ENCODE results near the gene NGLY1. TPM values are rescaled to one million over a fixed set of nuclear protein-coding genes. Genes with fewer than 3 reads are reported as not detected.

The NGLY1 gene
- total and polyA plus RNA-seq, 2 donors from 2014 or later = 22.6 to 32.0 TPM

DNA sequence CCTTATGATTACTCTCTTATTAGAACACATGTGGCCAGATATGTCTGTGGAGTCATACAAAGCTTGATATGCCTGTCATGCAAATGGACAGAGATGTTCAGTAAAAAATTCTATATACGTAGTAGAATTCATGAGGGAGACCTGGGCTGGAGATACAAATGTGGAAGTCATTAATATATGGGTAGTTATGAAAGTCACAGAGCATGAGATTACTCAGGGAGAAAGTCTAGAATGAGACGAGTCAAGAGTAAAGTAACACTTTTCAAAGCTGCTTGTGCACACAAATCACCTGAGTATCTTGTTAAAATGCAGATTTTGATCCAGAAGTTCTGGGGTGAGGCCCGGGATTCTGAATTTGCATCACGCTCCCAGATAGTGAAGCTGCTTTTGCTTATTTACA lies 35.1 kb upstream of the NGLY1 start:
- Histone ChIP-seq H3K36me3 (ENCODE audit: control insufficient read depth in 2 of 3, insufficient read depth in 3 of 3, low read length in 3 of 3) (no peaks in the 10 kb centered on the region), H3K4me1 (ENCODE audit: control insufficient read depth in 2 of 3, insufficient read depth in 2 of 3, low read depth in 1 of 3, low read length in 3 of 3) (no peaks in the 10 kb centered on the region), H3K27me3 (ENCODE audit: control insufficient read depth, insufficient read depth, low read length) (no peaks in the 10 kb centered on the region), H3K27ac (ENCODE audit: low read depth in 2 of 2, low read length in 2 of 2) (no peak overlapping the region), H3K9ac (ENCODE audit: low read length in 3 of 3) (no peak overlapping the region), H3K4me3 (ENCODE audit: low read length in 3 of 3) (no peak overlapping the region), H3K9me3 (ENCODE audit: control insufficient read depth in 2 of 3, insufficient read depth in 1 of 3, low read length in 3 of 3) (peaks cover 0 to 5% (median 0%) of the 10 kb centered on the region in 3 donors)
- FAIRE-seq (no peak), DNase-seq (no peak)
- intact Hi-C loops (cut with DNase I) = no loop called here
- TF ChIP-seq, protein P1, sequence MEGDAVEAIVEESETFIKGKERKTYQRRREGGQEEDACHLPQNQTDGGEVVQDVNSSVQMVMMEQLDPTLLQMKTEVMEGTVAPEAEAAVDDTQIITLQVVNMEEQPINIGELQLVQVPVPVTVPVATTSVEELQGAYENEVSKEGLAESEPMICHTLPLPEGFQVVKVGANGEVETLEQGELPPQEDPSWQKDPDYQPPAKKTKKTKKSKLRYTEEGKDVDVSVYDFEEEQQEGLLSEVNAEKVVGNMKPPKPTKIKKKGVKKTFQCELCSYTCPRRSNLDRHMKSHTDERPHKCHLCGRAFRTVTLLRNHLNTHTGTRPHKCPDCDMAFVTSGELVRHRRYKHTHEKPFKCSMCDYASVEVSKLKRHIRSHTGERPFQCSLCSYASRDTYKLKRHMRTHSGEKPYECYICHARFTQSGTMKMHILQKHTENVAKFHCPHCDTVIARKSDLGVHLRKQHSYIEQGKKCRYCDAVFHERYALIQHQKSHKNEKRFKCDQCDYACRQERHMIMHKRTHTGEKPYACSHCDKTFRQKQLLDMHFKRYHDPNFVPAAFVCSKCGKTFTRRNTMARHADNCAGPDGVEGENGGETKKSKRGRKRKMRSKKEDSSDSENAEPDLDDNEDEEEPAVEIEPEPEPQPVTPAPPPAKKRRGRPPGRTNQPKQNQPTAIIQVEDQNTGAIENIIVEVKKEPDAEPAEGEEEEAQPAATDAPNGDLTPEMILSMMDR (IDR thresholded peaks at IDR 0.05; ENCODE audit: borderline replicate concordance, extremely low read depth, insufficient read depth) = no peak

DNA sequence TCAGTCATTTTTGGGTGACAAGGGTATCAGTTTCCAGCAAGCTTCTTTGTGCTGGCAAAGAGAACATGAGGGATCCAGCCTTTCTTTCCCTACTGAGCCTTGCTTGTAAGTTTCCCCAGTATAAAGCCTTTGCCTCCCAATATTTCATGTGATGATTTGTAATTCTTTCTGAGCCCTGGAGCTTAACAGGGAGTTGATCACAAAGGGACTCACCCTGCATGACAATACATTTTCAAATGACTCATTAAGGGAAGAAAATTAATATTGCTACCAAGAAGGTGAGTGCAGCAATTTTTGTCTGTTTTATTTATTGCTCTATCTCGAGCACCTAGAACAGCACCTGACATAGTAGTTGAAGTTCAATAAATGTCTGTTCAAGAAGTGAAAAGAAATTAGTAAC lies 34.4 kb upstream of the NGLY1 start:
- no peak for FAIRE-seq

DNA sequence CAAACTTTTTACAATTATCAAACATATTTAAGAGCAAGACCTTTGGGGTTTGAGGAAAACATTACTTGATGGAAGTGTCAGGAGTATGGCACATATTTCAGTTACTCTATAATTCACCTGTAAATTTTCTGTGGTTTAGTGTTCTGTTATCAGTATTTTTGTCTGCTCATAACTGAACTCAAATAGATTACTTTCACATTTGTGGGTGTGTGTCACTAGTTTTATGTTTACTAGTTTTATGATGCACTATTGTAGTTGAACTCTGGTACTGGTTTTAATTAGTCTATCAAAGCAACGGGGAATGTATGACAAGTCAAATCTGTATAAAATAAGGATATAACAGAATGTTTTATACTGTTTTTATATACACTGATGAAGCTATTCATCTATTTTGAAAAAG lies 33.9 kb upstream of the NGLY1 start:
- Histone ChIP-seq H3K4me3 (ENCODE audit: low read length in 3 of 3) (no peak overlapping the region), H3K27me3 (ENCODE audit: control insufficient read depth, insufficient read depth, low read length) (no peaks in the 10 kb centered on the region), H3K27ac (ENCODE audit: low read depth in 2 of 2, low read length in 2 of 2) (no peak overlapping the region), H3K9ac (ENCODE audit: low read length in 3 of 3) (no peak overlapping the region), H3K36me3 (ENCODE audit: control insufficient read depth in 2 of 3, insufficient read depth in 3 of 3, low read length in 3 of 3) (no peaks in the 10 kb centered on the region), H3K9me3 (ENCODE audit: control insufficient read depth in 2 of 3, insufficient read depth in 1 of 3, low read length in 3 of 3) (peaks cover 0 to 5% (median 0%) of the 10 kb centered on the region in 3 donors), H3K4me1 (ENCODE audit: control insufficient read depth in 2 of 3, insufficient read depth in 2 of 3, low read depth in 1 of 3, low read length in 3 of 3) (no peaks in the 10 kb centered on the region)
- TF ChIP-seq, protein P1 (IDR thresholded peaks at IDR 0.05; ENCODE audit: borderline replicate concordance, extremely low read depth, insufficient read depth) = no peak
- DNase-seq (no peak), FAIRE-seq (no peak)
- intact Hi-C loops (cut with DNase I) = no loop called here

More for the DNA sequence above, 34.4 kb upstream of the NGLY1 start:
- H3K9ac ChIP-seq (ENCODE audit: low read length in 3 of 3) = no peak overlapping the region
- H3K4me3 ChIP-seq (ENCODE audit: low read length in 3 of 3) = no peak overlapping the region
- H3K27me3 ChIP-seq (ENCODE audit: control insufficient read depth, insufficient read depth, low read length) = no peaks in the 10 kb centered on the region
- TF ChIP-seq, protein P1 (IDR thresholded peaks at IDR 0.05; ENCODE audit: borderline replicate concordance, extremely low read depth, insufficient read depth) = no peak
- no peak for DNase-seq
- no peak overlapping the region for H3K27ac ChIP-seq (ENCODE audit: low read depth in 2 of 2, low read length in 2 of 2)
- intact Hi-C loops (cut with DNase I) = no loop called here
- H3K36me3 ChIP-seq (ENCODE audit: control insufficient read depth in 2 of 3, insufficient read depth in 3 of 3, low read length in 3 of 3) = no peaks in the 10 kb centered on the region
- no peaks in the 10 kb centered on the region for H3K4me1 ChIP-seq (ENCODE audit: control insufficient read depth in 2 of 3, insufficient read depth in 2 of 3, low read depth in 1 of 3, low read length in 3 of 3)
- H3K9me3 ChIP-seq (ENCODE audit: control insufficient read depth in 2 of 3, insufficient read depth in 1 of 3, low read length in 3 of 3) = peaks cover 0 to 5% (median 0%) of the 10 kb centered on the region in 3 donors

DNA sequence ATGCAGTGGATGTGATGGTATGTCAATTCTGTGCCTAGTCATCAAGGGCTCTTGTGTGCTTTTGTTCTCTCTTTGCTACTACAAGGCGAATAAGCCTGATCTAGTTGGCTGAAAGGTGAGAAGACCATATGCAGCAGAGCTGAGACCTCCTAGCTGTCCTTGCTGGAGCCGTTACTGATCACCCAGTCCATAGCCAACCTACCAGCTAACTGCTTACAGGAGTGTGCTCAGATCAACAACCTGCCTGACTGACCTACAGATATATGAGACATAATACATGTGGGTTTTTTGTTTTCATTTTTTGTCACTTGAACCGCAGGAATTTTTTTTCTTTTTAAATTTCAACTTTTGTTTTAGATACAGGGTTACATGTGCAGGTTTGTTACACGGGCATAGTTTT lies 29.4 kb upstream of the NGLY1 start:
- intact Hi-C loops (cut with DNase I) = no loop called here
- Histone ChIP-seq H3K4me3 (ENCODE audit: low read length in 3 of 3) (no peak overlapping the region), H3K27ac (ENCODE audit: low read depth in 2 of 2, low read length in 2 of 2) (no peak overlapping the region), H3K9ac (ENCODE audit: low read length in 3 of 3) (no peak overlapping the region), H3K27me3 (ENCODE audit: control insufficient read depth, insufficient read depth, low read length) (no peaks in the 10 kb centered on the region), H3K9me3 (ENCODE audit: control insufficient read depth in 2 of 3, insufficient read depth in 1 of 3, low read length in 3 of 3) (peaks cover 0 to 5% (median 0%) of the 10 kb centered on the region in 3 donors), H3K4me1 (ENCODE audit: control insufficient read depth in 2 of 3, insufficient read depth in 2 of 3, low read depth in 1 of 3, low read length in 3 of 3) (no peaks in the 10 kb centered on the region), H3K36me3 (ENCODE audit: control insufficient read depth in 2 of 3, insufficient read depth in 3 of 3, low read length in 3 of 3) (no peaks in the 10 kb centered on the region)
- no peak for DNase-seq
- FAIRE-seq = no peak
- TF ChIP-seq, protein P1 (IDR thresholded peaks at IDR 0.05; ENCODE audit: borderline replicate concordance, extremely low read depth, insufficient read depth) = no peak
